Measurements from ENCODE around the gene MLH3. TPM values are rescaled to one million over a fixed set of nuclear protein-coding genes. Genes with fewer than 3 reads are reported as not detected.

Gene MLH3
- total RNA-seq, 1 donor = 36.9 TPM

DNA sequence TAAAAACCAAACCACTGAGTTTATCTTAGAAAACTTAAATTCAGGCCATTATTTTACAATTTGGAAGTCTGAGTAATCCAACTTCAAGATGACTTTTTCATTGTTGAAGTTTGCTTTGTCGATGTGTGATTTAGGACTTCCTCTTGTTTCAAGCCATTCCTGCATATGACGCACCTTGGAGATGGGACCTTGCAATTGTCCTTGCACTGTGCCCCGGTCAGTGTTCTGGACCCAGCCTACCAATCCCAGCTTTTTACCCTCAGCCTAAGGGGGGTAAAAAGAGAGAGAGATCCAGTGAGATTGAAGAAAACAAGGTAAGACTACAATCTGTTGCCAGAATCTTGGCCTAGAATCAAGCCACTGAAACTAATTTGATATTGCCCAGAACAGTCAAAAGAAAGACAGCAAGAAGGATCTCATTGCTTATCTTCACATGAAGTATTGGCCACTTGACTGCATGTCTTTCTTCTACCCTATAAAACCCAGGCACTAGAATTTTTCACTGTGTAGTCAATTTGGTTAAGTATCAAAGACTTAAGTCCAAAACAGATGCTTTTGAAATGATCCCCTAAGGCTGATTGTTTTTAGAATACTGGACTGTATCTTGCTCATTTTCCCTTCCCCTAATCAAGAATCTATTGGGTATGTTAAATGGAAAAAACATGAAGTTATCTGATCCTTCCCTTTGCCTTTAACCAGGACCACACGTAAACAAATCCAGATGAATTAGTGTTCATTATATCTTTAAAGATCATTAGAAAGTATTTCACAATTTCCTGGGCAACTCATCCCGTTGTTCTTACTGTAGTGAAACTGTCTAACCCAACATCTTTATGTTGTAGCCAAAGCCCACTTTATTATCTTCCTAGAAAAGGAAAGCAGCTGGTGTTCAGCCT is 2.4 kb upstream of the MLH3 start:
- H3K27me3 ChIP-seq (ENCODE audit: insufficient read depth, low read length) = no peaks in the 10 kb centered on the region
- no peaks in the 10 kb centered on the region for H3K9me3 ChIP-seq (ENCODE audit: low read depth, low read length)
- peaks cover 26% of the 10 kb centered on the region for H3K4me1 ChIP-seq (ENCODE audit: insufficient read depth, low read length)
- no peak overlapping the region for H3K4me3 ChIP-seq (ENCODE audit: low read length)

DNA sequence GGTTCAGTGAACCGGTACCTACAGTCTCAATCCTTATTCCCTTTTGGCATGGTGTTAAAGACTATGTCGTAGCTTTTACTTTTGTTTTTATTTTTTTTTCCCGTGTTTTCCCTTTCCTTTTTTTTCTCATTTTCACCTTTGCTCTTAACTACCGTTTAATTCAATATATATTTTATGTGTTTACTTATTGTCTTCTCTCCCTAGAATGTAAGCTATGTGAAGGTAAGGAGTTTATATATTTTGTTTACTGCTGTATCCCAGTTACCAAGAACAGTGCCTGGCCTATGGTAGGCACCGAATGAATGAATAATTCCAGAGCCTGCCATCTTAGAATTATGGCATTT is 261 bp upstream of the MLH3 start:
- H3K27me3 ChIP-seq (ENCODE audit: insufficient read depth, low read length) = no peaks in the 10 kb centered on the region
- peaks cover 28% of the 10 kb centered on the region for H3K4me1 ChIP-seq (ENCODE audit: insufficient read depth, low read length)
- H3K9me3 ChIP-seq (ENCODE audit: low read depth, low read length) = no peaks in the 10 kb centered on the region
- H3K4me3 ChIP-seq (ENCODE audit: low read length) = peak overlapping the region; percentile 65

DNA sequence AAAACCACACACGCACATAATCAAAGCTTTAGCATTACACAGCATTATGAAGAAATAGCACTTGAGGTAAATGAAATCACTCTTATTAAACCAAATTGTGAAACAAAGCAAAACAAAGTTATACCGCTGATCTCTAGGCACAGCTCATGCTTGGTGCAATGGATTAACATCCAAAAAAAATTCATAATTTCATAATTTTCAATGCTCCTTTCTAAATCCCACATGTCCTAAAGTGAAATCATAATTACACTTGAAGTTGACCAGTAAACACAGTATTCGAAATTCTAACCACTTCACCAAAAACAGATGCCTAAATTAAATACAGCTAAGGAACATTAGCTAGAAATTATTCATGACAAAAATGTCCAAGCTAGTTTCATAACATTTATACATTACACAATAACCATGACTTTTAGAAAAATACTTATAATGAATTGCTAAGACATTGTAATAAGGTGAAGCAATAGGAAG is 1.5 kb downstream of the MLH3 start:
- H3K9me3 ChIP-seq (ENCODE audit: low read depth, low read length) = no peaks in the 10 kb centered on the region
- no peak overlapping the region for H3K4me3 ChIP-seq (ENCODE audit: low read length)
- H3K27me3 ChIP-seq (ENCODE audit: insufficient read depth, low read length) = no peaks in the 10 kb centered on the region
- H3K4me1 ChIP-seq (ENCODE audit: insufficient read depth, low read length) = peaks cover 28% of the 10 kb centered on the region

GRCh38 chr14:75049136-75049535 is 2.1 kb downstream of the MLH3 start:
- Histone ChIP-seq H3K4me3 (ENCODE audit: low read length) (no peak overlapping the region), H3K4me1 (ENCODE audit: insufficient read depth, low read length) (peaks cover 28% of the 10 kb centered on the region), H3K27me3 (ENCODE audit: insufficient read depth, low read length) (no peaks in the 10 kb centered on the region), H3K9me3 (ENCODE audit: low read depth, low read length) (no peaks in the 10 kb centered on the region)

GRCh38 chr14:75048101-75048500 is 3.2 kb downstream of the MLH3 start:
- H3K9me3 ChIP-seq (ENCODE audit: low read depth, low read length) = no peaks in the 10 kb centered on the region
- H3K4me1 ChIP-seq (ENCODE audit: insufficient read depth, low read length) = peaks cover 28% of the 10 kb centered on the region
- H3K4me3 ChIP-seq (ENCODE audit: low read length) = no peak overlapping the region
- H3K27me3 ChIP-seq (ENCODE audit: insufficient read depth, low read length) = no peaks in the 10 kb centered on the region

GRCh38 chr14:75047506-75047905 is 3.8 kb downstream of the MLH3 start:
- peaks cover 28% of the 10 kb centered on the region for H3K4me1 ChIP-seq (ENCODE audit: insufficient read depth, low read length)

DNA sequence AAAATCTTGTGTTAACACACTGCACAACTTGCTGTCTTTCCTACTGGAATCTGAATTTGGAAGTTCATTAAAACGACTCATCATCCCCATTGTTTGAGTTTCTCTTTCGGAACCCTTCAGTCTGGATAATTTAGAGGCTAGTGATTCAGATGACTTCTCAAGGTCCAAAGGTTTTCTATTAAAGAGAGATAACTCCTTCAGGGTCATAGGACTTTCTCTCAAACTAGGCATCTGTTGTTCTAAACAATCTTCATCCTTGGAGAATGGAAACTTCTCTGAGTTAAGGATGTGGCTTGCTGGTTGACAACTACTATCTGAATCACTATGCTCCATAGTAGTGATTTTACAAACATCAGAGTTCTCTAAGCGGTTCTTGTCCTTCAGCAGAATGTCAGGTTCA is 4.4 kb downstream of the MLH3 start:
- peaks cover 28% of the 10 kb centered on the region for H3K4me1 ChIP-seq (ENCODE audit: insufficient read depth, low read length)
- no peaks in the 10 kb centered on the region for H3K27me3 ChIP-seq (ENCODE audit: insufficient read depth, low read length)
- H3K9me3 ChIP-seq (ENCODE audit: low read depth, low read length) = no peaks in the 10 kb centered on the region
- no peak overlapping the region for H3K4me3 ChIP-seq (ENCODE audit: low read length)

More at GRCh38 chr14:75047506-75047905, 3.8 kb downstream of the MLH3 start:
- no peaks in the 10 kb centered on the region for H3K9me3 ChIP-seq (ENCODE audit: low read depth, low read length)
- H3K4me3 ChIP-seq (ENCODE audit: low read length) = no peak overlapping the region
- H3K27me3 ChIP-seq (ENCODE audit: insufficient read depth, low read length) = no peaks in the 10 kb centered on the region

- no peaks in the 10 kb centered on the region for H3K9me3 ChIP-seq (ENCODE audit: low read depth, low read length)
- H3K4me3 ChIP-seq (ENCODE audit: low read length) = no peak overlapping the region
- H3K27me3 ChIP-seq (ENCODE audit: insufficient read depth, low read length) = no peaks in the 10 kb centered on the region
- H3K4me1 ChIP-seq (ENCODE audit: insufficient read depth, low read length) = peaks cover 23% of the 10 kb centered on the region
These were observed 5.0 kb downstream of the MLH3 start for GRCh38 chr14:75046275-75046674.

- H3K4me3 ChIP-seq (ENCODE audit: low read length) = no peak overlapping the region
- peaks cover 11% of the 10 kb centered on the region for H3K4me1 ChIP-seq (ENCODE audit: insufficient read depth, low read length)
- no peaks in the 10 kb centered on the region for H3K9me3 ChIP-seq (ENCODE audit: low read depth, low read length)
- H3K27me3 ChIP-seq (ENCODE audit: insufficient read depth, low read length) = no peaks in the 10 kb centered on the region
These were observed 6.5 kb downstream of the MLH3 start for GRCh38 chr14:75044752-75045151.

DNA sequence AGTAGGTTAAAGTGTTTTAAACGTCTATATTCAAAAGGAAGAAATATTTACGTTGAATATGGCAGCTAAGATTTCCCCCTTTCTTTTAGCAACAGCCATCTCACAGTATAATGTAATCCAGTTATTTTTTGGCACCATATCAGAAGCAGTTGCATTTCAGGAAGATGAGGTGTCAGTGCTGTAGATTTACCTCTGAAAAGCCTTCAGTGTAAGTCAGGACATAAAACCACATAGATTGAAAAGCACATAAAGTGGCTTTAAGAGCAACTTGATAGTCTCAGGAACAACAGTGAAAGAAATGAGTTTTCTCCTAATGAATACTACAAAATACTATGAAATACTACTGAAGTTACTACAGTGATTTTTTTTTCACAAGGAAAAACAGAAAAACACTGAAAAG is 6.9 kb downstream of the MLH3 start:
- Histone ChIP-seq H3K9me3 (ENCODE audit: low read depth, low read length) (no peaks in the 10 kb centered on the region), H3K27me3 (ENCODE audit: insufficient read depth, low read length) (no peaks in the 10 kb centered on the region), H3K4me1 (ENCODE audit: insufficient read depth, low read length) (peaks cover 8% of the 10 kb centered on the region), H3K4me3 (ENCODE audit: low read length) (no peak overlapping the region)

DNA sequence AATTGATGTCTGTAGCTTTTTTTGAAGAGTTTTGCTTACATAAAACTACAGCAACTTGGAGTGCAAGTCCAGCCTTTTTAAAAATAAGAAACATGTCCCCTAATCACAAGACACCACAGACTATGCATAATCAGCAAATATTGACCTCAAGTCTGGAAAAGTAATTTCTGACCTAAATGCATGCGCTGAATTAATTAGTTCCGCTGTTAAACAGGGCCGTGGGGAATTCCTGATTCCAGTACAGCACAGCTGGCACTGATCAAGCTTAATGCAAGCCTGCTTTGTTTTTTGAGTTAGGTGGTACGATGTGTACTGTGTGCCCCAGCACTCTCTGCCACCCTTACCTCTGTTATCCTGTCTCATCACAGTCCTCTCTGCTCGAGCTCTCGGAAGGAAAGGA is 9.2 kb downstream of the MLH3 start:
- Histone ChIP-seq H3K9me3 (ENCODE audit: low read depth, low read length) (no peaks in the 10 kb centered on the region), H3K4me1 (ENCODE audit: insufficient read depth, low read length) (no peaks in the 10 kb centered on the region), H3K27me3 (ENCODE audit: insufficient read depth, low read length) (no peaks in the 10 kb centered on the region), H3K4me3 (ENCODE audit: low read length) (no peak overlapping the region)

- no peaks in the 10 kb centered on the region for H3K9me3 ChIP-seq (ENCODE audit: low read depth, low read length)
- H3K27me3 ChIP-seq (ENCODE audit: insufficient read depth, low read length) = no peaks in the 10 kb centered on the region
- no peak overlapping the region for H3K4me3 ChIP-seq (ENCODE audit: low read length)
- no peaks in the 10 kb centered on the region for H3K4me1 ChIP-seq (ENCODE audit: insufficient read depth, low read length)
These were observed 9.7 kb downstream of the MLH3 start for GRCh38 chr14:75041613-75042012.

GRCh38 chr14:75040959-75041358 is 10.3 kb downstream of the MLH3 start:
- H3K9me3 ChIP-seq (ENCODE audit: low read depth, low read length) = no peaks in the 10 kb centered on the region
- no peaks in the 10 kb centered on the region for H3K4me1 ChIP-seq (ENCODE audit: insufficient read depth, low read length)
- no peak overlapping the region for H3K4me3 ChIP-seq (ENCODE audit: low read length)
- H3K27me3 ChIP-seq (ENCODE audit: insufficient read depth, low read length) = no peaks in the 10 kb centered on the region

DNA sequence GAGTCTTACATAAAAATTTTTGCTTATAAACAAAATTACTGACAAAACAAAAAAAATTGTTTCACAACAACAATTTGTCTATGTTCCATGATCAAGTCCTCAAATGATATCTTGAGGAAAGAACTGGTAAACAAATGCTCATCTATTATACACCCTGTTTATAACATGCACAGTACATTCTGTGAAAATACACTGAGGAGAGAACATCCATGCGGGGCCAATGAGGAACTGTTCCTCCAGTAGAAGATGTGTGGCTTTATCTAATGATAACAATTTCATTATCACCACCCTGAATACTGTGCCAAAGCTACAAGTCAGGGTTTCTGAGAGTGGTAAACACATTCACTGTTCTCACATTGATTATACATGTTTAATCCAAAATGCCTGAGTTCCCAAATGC is 10.8 kb downstream of the MLH3 start:
- no peaks in the 10 kb centered on the region for H3K9me3 ChIP-seq (ENCODE audit: low read depth, low read length)
- H3K4me1 ChIP-seq (ENCODE audit: insufficient read depth, low read length) = no peaks in the 10 kb centered on the region
- no peak overlapping the region for H3K4me3 ChIP-seq (ENCODE audit: low read length)
- H3K27me3 ChIP-seq (ENCODE audit: insufficient read depth, low read length) = no peaks in the 10 kb centered on the region

GRCh38 chr14:75032939-75033338 is 18.3 kb downstream of the MLH3 start:
- Histone ChIP-seq H3K27me3 (ENCODE audit: insufficient read depth, low read length) (no peaks in the 10 kb centered on the region), H3K4me1 (ENCODE audit: insufficient read depth, low read length) (no peaks in the 10 kb centered on the region), H3K9me3 (ENCODE audit: low read depth, low read length) (no peaks in the 10 kb centered on the region), H3K4me3 (ENCODE audit: low read length) (no peak overlapping the region)

GRCh38 chr14:75030147-75030546 is 21.1 kb downstream of the MLH3 start:
- Histone ChIP-seq H3K4me1 (ENCODE audit: insufficient read depth, low read length) (peaks cover 6% of the 10 kb centered on the region), H3K4me3 (ENCODE audit: low read length) (no peak overlapping the region), H3K27me3 (ENCODE audit: insufficient read depth, low read length) (no peaks in the 10 kb centered on the region), H3K9me3 (ENCODE audit: low read depth, low read length) (no peaks in the 10 kb centered on the region)
